ENCODE results near the gene ZNF2.
"Not testable (repeated sequence)": the region's sequence is repeated elsewhere in the genome, so short reads cannot be mapped to it uniquely, and the experiment has no call there.

DNA sequence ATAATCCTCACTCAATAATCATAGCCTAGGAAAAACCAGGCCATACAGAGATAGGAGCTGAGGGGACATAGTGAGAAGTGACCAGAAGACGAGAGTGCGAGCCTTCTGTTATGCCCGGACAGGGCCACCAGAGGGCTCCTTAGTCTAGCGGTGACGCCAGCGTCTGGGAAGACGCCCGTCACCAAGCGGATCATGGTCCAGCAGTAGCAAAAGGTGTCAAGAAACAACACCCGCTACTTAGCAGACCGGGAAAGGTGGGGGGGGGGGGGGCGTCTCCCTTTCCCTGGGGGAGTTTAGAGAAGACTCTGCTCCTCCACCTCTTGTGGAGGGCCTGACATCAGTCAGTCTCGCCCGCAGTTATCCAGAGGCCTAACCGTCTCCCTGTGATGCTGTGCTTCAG is 27.3 kb downstream of the ZNF2 start:
- not testable (repeated sequence) for TF ChIP-seq ZNF317 (CRISPR knock-in tag; IDR thresholded peaks at IDR 0.05; ENCODE audit: borderline replicate concordance, low read depth); NR2C2 (CRISPR knock-in tag; IDR thresholded peaks at IDR 0.05); ZNF423 (CRISPR knock-in tag; IDR thresholded peaks at IDR 0.05); TEAD4 (CRISPR knock-in tag; IDR thresholded peaks at IDR 0.05); ELF4 (CRISPR knock-in tag; IDR thresholded peaks at IDR 0.05; ENCODE audit: low read depth); FOXP1 (CRISPR knock-in tag; IDR thresholded peaks at IDR 0.05; ENCODE audit: borderline replicate concordance); ZNF219 (CRISPR knock-in tag; IDR thresholded peaks at IDR 0.05; ENCODE audit: borderline replicate concordance)
- TF ChIP-seq, protein P1, sequence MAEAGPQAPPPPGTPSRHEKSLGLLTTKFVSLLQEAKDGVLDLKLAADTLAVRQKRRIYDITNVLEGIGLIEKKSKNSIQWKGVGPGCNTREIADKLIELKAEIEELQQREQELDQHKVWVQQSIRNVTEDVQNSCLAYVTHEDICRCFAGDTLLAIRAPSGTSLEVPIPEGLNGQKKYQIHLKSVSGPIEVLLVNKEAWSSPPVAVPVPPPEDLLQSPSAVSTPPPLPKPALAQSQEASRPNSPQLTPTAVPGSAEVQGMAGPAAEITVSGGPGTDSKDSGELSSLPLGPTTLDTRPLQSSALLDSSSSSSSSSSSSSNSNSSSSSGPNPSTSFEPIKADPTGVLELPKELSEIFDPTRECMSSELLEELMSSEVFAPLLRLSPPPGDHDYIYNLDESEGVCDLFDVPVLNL (CRISPR knock-in tag; IDR thresholded peaks at IDR 0.05; ENCODE audit: borderline replicate concordance, low read depth), result not testable (repeated sequence)
- TF ChIP-seq, protein P2, sequence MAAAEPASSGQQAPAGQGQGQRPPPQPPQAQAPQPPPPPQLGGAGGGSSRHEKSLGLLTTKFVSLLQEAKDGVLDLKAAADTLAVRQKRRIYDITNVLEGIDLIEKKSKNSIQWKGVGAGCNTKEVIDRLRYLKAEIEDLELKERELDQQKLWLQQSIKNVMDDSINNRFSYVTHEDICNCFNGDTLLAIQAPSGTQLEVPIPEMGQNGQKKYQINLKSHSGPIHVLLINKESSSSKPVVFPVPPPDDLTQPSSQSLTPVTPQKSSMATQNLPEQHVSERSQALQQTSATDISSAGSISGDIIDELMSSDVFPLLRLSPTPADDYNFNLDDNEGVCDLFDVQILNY (CRISPR knock-in tag; IDR thresholded peaks at IDR 0.05), result not testable (repeated sequence)
- TF ChIP-seq, protein P3, sequence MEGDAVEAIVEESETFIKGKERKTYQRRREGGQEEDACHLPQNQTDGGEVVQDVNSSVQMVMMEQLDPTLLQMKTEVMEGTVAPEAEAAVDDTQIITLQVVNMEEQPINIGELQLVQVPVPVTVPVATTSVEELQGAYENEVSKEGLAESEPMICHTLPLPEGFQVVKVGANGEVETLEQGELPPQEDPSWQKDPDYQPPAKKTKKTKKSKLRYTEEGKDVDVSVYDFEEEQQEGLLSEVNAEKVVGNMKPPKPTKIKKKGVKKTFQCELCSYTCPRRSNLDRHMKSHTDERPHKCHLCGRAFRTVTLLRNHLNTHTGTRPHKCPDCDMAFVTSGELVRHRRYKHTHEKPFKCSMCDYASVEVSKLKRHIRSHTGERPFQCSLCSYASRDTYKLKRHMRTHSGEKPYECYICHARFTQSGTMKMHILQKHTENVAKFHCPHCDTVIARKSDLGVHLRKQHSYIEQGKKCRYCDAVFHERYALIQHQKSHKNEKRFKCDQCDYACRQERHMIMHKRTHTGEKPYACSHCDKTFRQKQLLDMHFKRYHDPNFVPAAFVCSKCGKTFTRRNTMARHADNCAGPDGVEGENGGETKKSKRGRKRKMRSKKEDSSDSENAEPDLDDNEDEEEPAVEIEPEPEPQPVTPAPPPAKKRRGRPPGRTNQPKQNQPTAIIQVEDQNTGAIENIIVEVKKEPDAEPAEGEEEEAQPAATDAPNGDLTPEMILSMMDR (IDR thresholded peaks at IDR 0.05), result peak; percentile 48; the same call in 1 of the 2 replicates
- TF ChIP-seq, protein P4, sequence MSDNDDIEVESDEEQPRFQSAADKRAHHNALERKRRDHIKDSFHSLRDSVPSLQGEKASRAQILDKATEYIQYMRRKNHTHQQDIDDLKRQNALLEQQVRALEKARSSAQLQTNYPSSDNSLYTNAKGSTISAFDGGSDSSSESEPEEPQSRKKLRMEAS (CRISPR knock-in tag; IDR thresholded peaks at IDR 0.05), result not testable (repeated sequence)
